Measurements from ENCODE around the gene WAS.
"Not testable (repeated sequence)": the region's sequence is repeated elsewhere in the genome, so short reads cannot be mapped to it uniquely, and the experiment has no call there.

Gene WAS

GRCh38 chrX:48683411-48683982 is at the start of gene WAS:
Gene WAS, plus strand, starts transcription at chrX:48683799. Its CDS starts 55 bp downstream, at chrX:48683854.
- H3K4me3 ChIP-seq (ENCODE audit: low read depth, low read length), result no peak within 1 kb of the TSS
- TF ChIP-seq CTCF (IDR thresholded peaks at IDR 0.05; ENCODE audit: control insufficient read depth, extremely low read depth, insufficient read depth), result no peak
- no peak for DNase-seq (ENCODE audit: low read depth)

- H3K4me3 ChIP-seq (ENCODE audit: low read depth, low read length), result no peak overlapping the region
- no peak for TF ChIP-seq CTCF (IDR thresholded peaks at IDR 0.05; ENCODE audit: control insufficient read depth, extremely low read depth, insufficient read depth)
- DNase-seq (ENCODE audit: low read depth), result no peak
These were observed 47.3 kb upstream of the WAS start for GRCh38 chrX:48636301-48636700.

- H3K4me3 ChIP-seq (ENCODE audit: low read depth, low read length), result no peak overlapping the region
- TF ChIP-seq CTCF (IDR thresholded peaks at IDR 0.05; ENCODE audit: control insufficient read depth, extremely low read depth, insufficient read depth), result no peak
- DNase-seq (ENCODE audit: low read depth), result no peak
These were observed 46.8 kb upstream of the WAS start for GRCh38 chrX:48636776-48637175.

GRCh38 chrX:48645669-48646068 is 37.9 kb upstream of the WAS start:
- no peak for TF ChIP-seq CTCF (IDR thresholded peaks at IDR 0.05; ENCODE audit: control insufficient read depth, extremely low read depth, insufficient read depth)
- no peak overlapping the region for H3K4me3 ChIP-seq (ENCODE audit: low read depth, low read length)
- no peak for DNase-seq (ENCODE audit: low read depth)

- H3K4me3 ChIP-seq (ENCODE audit: low read depth, low read length), result no peak overlapping the region
- TF ChIP-seq CTCF (IDR thresholded peaks at IDR 0.05; ENCODE audit: control insufficient read depth, extremely low read depth, insufficient read depth), result peak; percentile 50
- DNase-seq (ENCODE audit: low read depth), result peak; percentile 21
These were observed 35.3 kb upstream of the WAS start for GRCh38 chrX:48648336-48648751.

GRCh38 chrX:48649102-48649501 is 34.5 kb upstream of the WAS start:
- no peak for DNase-seq (ENCODE audit: low read depth)
- no peak overlapping the region for H3K4me3 ChIP-seq (ENCODE audit: low read depth, low read length)
- TF ChIP-seq CTCF (IDR thresholded peaks at IDR 0.05; ENCODE audit: control insufficient read depth, extremely low read depth, insufficient read depth), result no peak

- not testable (repeated sequence) for H3K4me3 ChIP-seq (ENCODE audit: low read depth, low read length); DNase-seq (ENCODE audit: low read depth)
These were observed 31.5 kb upstream of the WAS start for GRCh38 chrX:48652055-48652579.

- not testable (repeated sequence) for H3K4me3 ChIP-seq (ENCODE audit: low read depth, low read length); DNase-seq (ENCODE audit: low read depth)
These were observed 28.9 kb upstream of the WAS start for GRCh38 chrX:48654746-48655145.

- not testable (repeated sequence) for DNase-seq (ENCODE audit: low read depth); H3K4me3 ChIP-seq (ENCODE audit: low read depth, low read length)
These were observed 23.9 kb upstream of the WAS start for GRCh38 chrX:48659686-48660085.

All from LNCaP clone FGC (cell line).